Measurements from ENCODE around the gene ACACA.

The ACACA gene

GRCh38 chr17:37344519-37344918 lies 62.1 kb downstream of the ACACA start:
- no peak for DNase-seq (ENCODE audit: low read depth, low spot score)

GRCh38 chr17:37342589-37342988 lies 64.0 kb downstream of the ACACA start:
- DNase-seq (ENCODE audit: low read depth, low spot score) = no peak

GRCh38 chr17:37340804-37341203 lies 65.8 kb downstream of the ACACA start:
- no peak for DNase-seq (ENCODE audit: low read depth, low spot score)

- no peak for DNase-seq (ENCODE audit: low read depth, low spot score)
Measured at GRCh38 chr17:37339321-37339720, 67.3 kb downstream of the ACACA start.

- DNase-seq (ENCODE audit: low read depth, low spot score) = no peak
Measured at GRCh38 chr17:37338847-37339246, 67.8 kb downstream of the ACACA start.

DNA sequence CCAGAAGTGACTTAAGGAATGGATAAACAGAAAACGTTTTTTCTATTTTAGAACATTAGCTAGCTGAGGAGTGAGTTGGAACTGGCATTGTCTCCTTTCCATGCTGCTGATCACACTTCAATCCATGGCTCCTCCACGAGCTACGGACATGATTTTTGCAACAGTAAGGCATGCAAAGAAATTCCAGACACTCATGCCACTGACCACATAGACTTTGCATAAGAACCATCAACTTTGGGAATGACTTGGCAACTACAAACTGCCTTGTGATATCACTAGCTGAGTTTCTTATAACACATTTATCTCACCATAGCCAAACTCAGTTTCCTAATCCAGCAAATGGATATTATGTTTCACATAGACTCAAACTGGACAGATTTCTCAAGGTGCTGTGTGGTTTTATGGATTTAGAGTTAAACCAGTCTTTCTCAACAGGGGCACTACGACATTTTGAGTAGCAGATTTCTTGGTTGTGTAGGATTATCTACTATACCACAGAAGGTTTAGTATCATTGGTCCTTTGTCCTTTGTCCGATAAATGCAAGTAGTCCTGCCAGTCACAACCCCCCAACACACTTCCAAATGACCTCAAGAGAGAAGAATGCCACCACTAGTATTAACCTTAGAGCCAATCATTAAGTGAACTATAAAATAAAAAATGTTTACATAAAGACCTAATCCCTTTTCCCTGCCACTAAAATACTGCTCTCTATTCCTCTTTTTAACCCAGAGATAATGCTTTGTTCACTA lies 79.1 kb downstream of the ACACA start:
- DNase-seq (ENCODE audit: low read depth, low spot score) = no peak

GRCh38 chr17:37322826-37323561 lies 83.6 kb downstream of the ACACA start:
- DNase-seq (ENCODE audit: low read depth, low spot score) = no peak

DNA sequence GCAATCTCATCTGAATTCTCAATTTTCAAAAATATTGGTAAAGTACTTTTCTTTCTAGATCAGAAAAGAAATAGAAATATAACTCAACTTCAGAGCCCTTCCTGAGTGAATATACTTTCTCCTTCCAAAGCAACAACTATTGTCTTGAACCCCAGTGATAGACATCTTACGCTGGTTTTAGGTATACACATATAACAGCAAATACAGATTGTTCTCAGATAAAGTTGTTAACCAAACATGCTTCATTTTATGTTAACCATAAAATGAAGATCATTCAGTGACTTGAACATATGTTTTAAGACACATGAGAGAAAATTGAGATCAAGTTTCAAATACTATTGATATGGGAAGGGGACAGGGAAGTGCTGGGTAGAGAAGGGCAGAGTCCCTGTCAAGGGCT lies 84.5 kb downstream of the ACACA start:
- no peak for DNase-seq (ENCODE audit: low read depth, low spot score)

DNA sequence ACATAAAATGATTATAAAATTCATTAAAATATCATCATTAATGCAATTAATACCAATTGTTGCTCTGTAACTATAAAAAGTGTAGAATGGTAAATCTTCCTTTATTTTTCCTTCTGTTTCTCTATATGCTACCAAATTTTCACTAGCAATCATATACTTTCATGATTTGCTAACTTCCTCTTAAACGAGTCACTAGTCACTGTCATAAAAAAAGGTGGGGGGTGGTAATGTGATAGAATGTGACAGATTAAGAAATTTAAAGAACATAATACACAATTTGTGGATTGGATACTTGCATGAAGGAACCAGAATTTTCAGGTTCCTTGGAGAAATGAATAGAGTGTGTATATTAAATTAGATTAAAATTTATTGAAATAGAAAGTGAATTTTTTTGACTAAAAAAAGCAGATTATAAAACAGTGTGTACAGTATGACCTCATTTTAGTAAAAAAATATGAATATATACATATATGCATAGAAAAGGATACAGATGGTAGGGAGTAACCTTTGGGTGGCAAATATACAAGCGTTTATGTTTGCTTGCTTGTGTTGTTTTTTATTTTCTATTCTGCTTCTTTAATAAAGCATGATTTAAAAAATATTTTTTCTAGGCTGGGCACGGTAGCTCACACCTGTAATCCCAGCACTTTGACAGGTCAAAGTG lies 87.6 kb downstream of the ACACA start:
- no peak for DNase-seq (ENCODE audit: low read depth, low spot score)

DNA sequence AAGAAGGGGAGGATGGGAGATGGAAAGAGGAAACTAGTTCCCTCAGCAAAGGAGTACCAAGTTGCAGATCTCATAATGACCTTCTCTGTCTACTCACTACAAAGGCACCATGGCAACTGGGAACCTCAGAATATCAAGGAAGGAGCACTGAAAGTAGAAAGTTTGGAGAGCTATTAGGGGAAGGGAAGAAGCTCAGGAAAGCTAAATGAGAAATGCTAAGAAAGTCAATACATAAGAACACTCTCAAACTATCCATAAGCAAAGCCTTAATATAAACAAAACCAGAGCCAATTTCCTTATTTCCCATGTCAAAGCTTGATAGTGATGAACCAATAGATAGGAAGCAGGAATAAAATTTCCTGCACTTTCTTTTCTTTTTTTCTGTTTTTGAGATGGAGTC lies 88.8 kb downstream of the ACACA start:
- no peak for DNase-seq (ENCODE audit: low read depth, low spot score)

- DNase-seq (ENCODE audit: low read depth, low spot score) = no peak
Measured at GRCh38 chr17:37315601-37316000, 91.0 kb downstream of the ACACA start.

GRCh38 chr17:37312137-37312923 lies 94.3 kb downstream of the ACACA start:
- DNase-seq (ENCODE audit: low read depth, low spot score) = no peak

- no peak for DNase-seq (ENCODE audit: low read depth, low spot score)
Measured at GRCh38 chr17:37310940-37311339, 95.7 kb downstream of the ACACA start.

DNA sequence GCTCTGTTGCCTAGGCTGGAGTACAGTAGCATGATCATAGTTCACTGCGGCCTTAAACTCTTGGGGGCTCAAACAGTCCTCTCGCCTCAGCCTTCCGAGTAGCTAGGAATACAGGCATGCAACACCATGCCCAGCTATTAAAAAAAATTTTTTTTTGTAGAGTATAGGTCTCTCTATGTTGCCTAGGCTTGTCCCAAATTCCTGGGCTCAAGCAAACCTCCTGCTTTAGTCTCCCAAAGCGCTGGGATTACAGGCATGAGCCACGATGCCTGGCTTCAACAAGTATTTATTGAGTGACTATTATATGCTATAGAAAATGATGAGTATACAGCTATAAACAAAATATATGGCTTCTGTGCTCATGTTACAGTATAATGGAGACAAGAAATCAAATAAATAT lies 97.6 kb downstream of the ACACA start:
- DNase-seq (ENCODE audit: low read depth, low spot score) = no peak

DNA sequence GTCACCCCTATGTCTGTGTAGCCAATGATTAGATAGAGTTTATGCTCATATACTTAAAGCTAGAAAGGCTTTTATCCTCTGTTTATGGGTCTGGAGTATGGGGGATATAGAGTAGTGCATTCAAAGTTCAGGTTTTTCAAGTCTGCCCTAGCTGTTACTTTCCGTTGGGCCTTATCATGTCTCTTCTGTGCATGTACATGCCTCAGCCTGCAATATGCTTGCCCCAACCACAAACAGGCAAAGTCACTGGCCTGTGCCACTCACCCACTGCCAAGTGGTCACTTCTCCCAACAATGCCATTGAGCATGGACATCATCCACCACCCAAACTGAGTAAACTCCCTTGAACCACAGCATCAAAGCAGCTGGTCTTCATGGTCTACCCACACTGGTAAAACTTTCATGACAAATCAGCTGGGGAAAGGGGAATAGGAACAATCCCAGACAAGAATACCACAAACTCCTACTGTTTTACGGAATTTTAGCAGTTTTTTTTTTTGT lies 101.2 kb downstream of the ACACA start:
- DNase-seq (ENCODE audit: low read depth, low spot score) = no peak

DNA sequence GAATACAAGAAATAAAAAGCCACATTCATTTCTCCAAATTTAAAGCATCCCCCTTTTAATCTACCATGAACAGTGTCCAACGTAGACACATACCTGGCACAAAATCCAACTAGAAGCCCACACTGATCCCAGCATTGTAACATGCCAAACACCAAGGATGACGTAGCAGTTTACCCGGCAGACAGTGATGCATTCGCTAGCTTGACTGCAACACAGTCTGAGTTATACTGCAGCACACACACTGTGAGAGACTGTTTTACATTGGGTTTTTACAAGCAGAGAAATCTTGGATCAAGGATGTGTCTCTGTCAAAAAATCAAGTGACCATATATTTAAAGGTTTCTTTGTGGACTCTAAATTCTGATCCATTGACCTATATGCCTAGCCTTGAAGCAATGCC lies 105.3 kb downstream of the ACACA start:
- DNase-seq (ENCODE audit: low read depth, low spot score) = no peak

GRCh38 chr17:37300683-37301082 lies 106.0 kb downstream of the ACACA start:
- no peak for DNase-seq (ENCODE audit: low read depth, low spot score)

DNA sequence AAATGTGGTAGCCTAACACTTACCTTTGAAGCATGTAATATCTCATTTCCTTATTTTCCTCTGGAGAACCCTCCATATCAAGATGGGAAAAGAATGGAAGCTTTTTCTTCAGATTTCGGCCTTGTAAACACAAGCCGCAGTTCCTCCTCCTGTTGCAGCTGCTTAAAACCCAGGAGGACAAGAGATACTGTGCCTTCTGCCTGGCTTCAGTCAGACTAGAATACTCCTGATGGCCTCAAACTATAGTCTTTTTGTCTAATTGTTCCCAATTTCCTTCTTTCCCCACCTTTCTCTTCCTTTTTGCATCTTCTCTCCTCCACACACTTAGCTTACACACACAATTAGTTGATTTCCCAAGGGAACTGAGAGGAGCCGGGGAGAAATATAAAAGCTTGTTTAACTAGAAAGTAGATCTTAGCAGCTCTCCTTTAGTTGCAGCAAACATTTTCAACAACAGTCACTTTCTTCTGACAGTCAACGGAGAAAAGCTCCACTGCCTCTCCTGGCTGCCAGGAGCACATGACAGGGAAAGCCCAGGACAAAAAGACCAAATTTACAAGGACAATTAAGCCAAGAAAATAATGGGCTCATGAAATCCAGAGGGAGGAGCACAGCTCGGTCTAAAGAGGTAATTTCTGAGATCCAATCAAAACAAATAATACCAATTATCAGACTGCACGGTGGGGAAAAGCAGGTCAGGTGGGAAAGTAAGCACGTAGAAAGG lies 107.2 kb downstream of the ACACA start:
- no peak for DNase-seq (ENCODE audit: low read depth, low spot score)

- DNase-seq (ENCODE audit: low read depth, low spot score) = no peak
Measured at GRCh38 chr17:37295888-37296287, 110.7 kb downstream of the ACACA start.

- no peak for DNase-seq (ENCODE audit: low read depth, low spot score)
Measured at GRCh38 chr17:37294888-37295287, 111.7 kb downstream of the ACACA start.

- no peak for DNase-seq (ENCODE audit: low read depth, low spot score)
Measured at GRCh38 chr17:37293770-37294169, 112.9 kb downstream of the ACACA start.

Measured in smooth muscle cell of the brain vasculature (primary cell).